PC-9 (cell line): ENCODE data around the gene CST7.

Experiments
- CTCF ChIP-seq: fragments of 200-600 bp; sonication (generic); conservative IDR thresholded peaks from 2 replicates; pipeline ENCODE4 v1.6.1; 2017; ENCODE audit warnings: mixed run types, antibody characterized with exemption, mild to moderate bottlenecking, moderate library complexity
- EZH2 ChIP-seq: fragments of 200-600 bp; sonication (generic); IDR thresholded peaks from 2 replicates; pipeline ENCODE4 v1.8.0; 2017; ENCODE audit warnings: antibody characterized with exemption, low read depth

- TF ChIP-seq EZH2 (no peak), CTCF (no peak)
Observed at GRCh38 chr20:24942679-24943078, 6.4 kb upstream of the CST7 start.
